Measurements from ENCODE around the gene TMEM59.

Gene TMEM59

DNA sequence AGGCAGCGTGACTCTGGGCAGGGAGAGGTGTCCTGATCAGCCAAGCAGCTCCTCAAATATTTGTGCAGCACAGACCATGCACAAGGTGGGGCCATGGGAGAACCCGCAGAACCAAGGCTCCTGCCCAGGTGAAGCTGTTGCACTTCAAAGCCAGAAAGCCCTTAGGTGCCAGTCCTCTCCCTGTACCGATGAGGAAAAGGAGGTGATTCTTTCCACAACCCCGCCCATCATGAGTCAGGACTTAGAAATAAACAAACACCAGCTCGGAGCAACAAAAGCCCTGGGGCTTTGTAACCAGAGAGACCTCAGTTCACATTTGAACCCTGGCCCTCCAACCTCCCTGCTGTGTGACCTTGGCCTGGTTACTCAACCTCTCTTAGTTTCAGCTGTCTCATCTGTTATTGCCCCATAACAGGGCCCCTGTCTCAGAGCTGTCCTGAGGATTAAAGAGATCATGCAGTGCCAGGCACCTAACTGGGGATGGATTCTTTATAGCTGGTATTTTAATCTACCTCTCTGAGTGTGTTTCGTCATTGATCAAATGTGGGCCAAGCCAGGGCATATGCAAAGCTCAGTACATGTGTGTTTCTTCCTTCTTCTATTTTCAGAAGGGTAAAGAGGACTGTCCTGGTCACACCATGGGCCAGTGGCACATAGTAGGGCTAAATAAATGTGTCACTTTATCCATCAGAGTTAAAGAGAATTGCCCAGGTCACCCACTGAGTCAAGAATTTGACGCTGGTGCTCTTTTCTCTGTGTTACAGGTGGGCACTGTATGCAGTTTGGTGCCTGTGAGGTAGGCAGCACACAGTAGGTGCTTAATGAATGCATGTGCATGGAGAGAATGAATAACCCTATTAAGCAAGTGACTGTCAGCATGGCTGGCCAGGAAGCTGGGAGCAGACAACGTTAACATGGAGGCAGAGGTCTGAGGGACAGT, 36.4 kb downstream of the TMEM59 start:
- no peak overlapping the region for H3K4me3 ChIP-seq (ENCODE audit: low read length)
- peak; percentile 84 for DNase-seq (ENCODE audit: low read depth)
- TF ChIP-seq, protein P1, sequence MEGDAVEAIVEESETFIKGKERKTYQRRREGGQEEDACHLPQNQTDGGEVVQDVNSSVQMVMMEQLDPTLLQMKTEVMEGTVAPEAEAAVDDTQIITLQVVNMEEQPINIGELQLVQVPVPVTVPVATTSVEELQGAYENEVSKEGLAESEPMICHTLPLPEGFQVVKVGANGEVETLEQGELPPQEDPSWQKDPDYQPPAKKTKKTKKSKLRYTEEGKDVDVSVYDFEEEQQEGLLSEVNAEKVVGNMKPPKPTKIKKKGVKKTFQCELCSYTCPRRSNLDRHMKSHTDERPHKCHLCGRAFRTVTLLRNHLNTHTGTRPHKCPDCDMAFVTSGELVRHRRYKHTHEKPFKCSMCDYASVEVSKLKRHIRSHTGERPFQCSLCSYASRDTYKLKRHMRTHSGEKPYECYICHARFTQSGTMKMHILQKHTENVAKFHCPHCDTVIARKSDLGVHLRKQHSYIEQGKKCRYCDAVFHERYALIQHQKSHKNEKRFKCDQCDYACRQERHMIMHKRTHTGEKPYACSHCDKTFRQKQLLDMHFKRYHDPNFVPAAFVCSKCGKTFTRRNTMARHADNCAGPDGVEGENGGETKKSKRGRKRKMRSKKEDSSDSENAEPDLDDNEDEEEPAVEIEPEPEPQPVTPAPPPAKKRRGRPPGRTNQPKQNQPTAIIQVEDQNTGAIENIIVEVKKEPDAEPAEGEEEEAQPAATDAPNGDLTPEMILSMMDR (conservative IDR thresholded peaks at IDR 0.05; ENCODE audit: low read depth, low read length), result no peak

DNA sequence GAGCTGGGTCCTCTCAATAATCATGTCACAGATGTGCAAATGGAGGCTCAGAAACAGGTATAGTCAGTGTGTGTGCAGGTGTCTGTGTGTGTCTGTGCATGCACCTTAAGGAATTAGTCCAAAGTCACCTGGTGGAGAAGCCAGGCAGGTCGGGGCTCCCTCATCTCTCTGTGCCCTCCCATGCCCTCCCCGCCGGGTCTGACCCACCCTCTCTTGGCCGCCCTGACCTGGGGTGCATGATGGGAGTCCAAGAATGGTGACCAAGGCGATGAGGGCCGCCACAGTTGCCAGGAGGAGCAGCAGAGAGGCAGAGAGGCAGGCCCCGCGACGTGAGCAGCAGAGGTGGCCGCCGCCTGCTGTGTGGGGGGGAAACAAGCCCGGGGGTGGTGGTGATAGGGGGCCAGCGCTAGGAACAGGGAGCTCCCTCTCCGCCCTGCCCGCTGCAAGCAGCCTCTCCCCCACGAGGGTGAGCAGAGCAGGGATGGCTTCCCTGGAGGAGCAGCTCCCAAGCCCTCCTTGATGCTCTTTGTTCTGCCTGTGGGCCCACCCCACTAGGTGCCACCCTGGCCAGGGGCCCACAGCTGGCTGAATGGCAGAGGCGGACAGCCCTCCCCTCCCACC, 38.9 kb downstream of the TMEM59 start:
- DNase-seq (ENCODE audit: low read depth), result no peak
- no peak overlapping the region for H3K4me3 ChIP-seq (ENCODE audit: low read length)
- TF ChIP-seq, protein P1 (conservative IDR thresholded peaks at IDR 0.05; ENCODE audit: low read depth, low read length), result no peak

DNA sequence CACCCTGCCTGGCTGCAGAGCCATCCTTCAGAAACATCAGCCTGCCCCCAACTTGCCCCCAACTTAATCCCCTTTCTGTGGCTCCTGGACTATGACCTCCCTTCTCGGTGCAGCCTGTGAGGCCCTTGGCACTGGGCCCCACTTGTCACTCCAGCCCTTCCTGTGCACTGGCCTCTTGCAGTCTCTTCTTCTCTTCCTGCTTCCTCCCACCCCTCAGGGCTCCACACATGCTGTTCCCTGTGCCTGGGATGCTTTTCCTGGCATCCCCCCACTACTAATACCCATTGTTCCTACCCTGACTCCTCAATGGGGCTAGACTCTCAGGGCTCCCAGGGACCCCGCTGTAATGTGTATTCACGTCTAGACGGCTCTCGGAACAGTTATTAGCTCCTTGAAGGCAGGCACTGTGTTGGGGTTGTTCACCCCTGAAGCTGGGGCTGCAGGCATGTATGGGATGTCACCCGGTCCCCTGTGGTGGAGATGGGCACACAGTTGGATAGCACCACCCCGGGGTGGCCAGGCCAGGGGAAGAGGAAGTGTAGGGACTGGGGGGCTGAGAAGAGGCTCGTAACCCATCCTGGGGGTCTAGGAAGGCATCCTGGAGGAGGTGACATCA, 39.5 kb downstream of the TMEM59 start:
- no peak overlapping the region for H3K4me3 ChIP-seq (ENCODE audit: low read length)
- TF ChIP-seq, protein P1 (conservative IDR thresholded peaks at IDR 0.05; ENCODE audit: low read depth, low read length), result no peak
- no peak for DNase-seq (ENCODE audit: low read depth)

DNA sequence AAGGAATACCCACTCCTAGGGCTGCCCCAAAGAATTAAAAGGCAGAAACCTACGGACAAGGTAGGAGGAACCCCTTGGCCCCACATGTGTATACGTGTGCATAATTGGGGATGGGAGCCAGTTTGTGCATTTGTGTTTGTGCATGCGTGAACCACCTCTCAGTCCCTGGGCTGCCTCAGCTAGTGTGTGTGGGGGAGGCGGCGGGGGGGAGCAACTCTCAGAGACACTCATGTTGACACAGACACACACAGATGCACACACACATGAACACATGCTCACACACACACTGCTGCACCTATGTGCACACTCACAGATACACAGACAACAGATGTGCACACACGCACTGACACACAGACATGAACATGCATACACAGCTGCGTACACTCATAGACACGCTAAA, 40.1 kb downstream of the TMEM59 start:
- H3K4me3 ChIP-seq (ENCODE audit: low read length), result no peak overlapping the region
- TF ChIP-seq, protein P1 (conservative IDR thresholded peaks at IDR 0.05; ENCODE audit: low read depth, low read length), result no peak
- DNase-seq (ENCODE audit: low read depth), result no peak

DNA sequence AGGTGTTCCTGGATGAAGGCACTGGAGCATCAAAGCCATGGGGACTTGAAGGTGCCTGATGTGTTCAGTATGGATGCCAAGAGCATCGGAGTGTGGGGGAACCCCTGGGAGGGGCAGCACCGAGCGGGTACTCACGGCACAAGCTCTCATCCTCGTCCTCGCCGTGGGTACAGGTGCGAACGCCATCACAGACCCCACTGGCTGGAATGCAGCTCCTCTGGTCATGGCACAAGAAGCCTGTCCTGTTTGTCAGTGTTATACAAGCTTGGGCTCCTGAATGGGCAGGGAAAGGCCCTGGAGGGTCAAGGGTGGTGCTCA, 41.0 kb downstream of the TMEM59 start:
- DNase-seq (ENCODE audit: low read depth), result no peak
- TF ChIP-seq, protein P1 (conservative IDR thresholded peaks at IDR 0.05; ENCODE audit: low read depth, low read length), result no peak
- no peak overlapping the region for H3K4me3 ChIP-seq (ENCODE audit: low read length)

DNA sequence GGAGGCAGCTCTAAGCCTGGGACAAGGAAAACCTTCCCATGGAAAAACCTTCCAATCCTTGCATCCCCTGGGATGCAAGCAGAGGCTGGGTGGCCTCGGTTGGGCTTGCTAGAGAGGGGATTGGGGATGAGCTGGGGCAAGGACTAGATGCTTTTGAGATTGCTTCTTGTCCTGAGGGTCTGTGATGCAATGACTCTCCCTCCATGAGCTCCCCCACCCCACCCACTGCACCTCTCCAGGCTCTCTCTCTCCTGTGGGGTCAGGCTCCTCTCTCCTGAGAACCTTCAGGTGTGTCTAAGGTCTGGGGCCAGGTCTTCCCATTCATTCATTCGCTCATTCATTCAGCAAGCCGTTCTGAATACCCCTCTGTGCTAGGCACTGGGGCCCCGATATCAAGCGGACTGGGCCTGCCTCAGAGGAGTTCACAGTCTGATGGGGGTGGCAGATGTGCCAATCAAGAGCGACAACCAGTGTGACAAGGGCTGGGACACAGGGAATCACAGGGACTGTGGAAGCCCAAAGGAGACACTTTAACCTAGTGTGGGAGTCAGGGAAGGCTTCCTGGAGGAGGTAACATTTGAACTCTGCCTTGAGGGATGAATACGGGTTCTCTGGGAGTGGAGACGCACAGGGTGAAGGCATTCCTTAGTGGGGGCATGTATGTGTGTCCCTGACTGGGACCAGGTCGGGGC, 41.5 kb downstream of the TMEM59 start:
- TF ChIP-seq, protein P1 (conservative IDR thresholded peaks at IDR 0.05; ENCODE audit: low read depth, low read length), result no peak
- no peak overlapping the region for H3K4me3 ChIP-seq (ENCODE audit: low read length)
- no peak for DNase-seq (ENCODE audit: low read depth)

All from retinal pigment epithelial cell (primary cell).